ENCODE results near the gene VEZT. TPM values are rescaled to one million over a fixed set of nuclear protein-coding genes. Genes with fewer than 3 reads are reported as not detected.

VEZT gene
- polyA plus RNA-seq, 1 donor from 2014 or later: 219 TPM

DNA sequence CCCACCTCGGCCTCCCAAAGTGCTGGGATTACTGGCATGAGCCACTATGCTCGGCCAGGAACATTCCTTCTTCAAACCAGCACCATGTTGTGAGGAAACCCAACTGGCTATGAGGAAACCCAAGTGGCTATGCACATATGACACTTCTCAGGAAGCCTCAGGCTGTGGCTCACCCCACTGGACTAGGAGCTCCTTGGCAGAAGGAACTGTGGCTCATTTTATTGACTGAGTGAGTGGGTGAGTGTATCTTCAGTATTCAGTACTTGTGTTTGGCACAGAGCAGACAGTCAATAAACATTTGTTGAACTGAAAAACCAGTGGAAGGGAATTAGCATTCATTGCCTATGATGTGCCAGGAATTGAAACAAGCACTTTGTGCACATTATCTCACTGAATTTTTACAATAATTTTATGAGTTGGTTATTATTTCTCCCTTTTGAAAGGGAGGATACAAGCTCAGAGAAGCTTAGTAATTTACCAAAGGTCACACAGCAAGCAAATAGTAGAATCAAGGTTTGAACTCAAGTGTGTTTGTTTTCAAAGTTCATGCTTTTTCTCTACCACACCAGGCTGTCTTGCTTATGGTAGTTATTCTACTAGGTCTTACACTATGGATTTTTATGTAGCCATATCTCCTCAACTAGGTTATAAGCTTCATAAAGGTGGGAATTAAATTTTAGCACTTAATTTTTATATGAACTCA, 121.6 kb downstream of the VEZT start:
- no peak overlapping the region for H2AFZ ChIP-seq (ENCODE audit: low read depth, low read length)
- no peaks in the 10 kb centered on the region for H3K9me3 ChIP-seq (ENCODE audit: low read length)
- no peaks in the 10 kb centered on the region for H3K36me3 ChIP-seq (ENCODE audit: insufficient read depth, low read length)
- no peak overlapping the region for H3K4me3 ChIP-seq (ENCODE audit: low read length)
- no peak overlapping the region for H3K9ac ChIP-seq (ENCODE audit: low read length)
- no peaks in the 10 kb centered on the region for H3K79me2 ChIP-seq (replicated peaks; ENCODE audit: insufficient read depth, low read length)
- H3K27me3 ChIP-seq (ENCODE audit: insufficient read depth, low read depth, low read length): no peaks in the 10 kb centered on the region
- H3K9me2 ChIP-seq (ENCODE audit: insufficient read depth, low read length): no peaks in the 10 kb centered on the region
- no peak overlapping the region for H3K27ac ChIP-seq (ENCODE audit: low read length)
- no peaks in the 10 kb centered on the region for H4K20me1 ChIP-seq (ENCODE audit: insufficient read depth)
- no peak for TF ChIP-seq SMC3 (conservative IDR thresholded peaks at IDR 0.05; ENCODE audit: poor library complexity)
- no peak for TF ChIP-seq MXI1 (conservative IDR thresholded peaks at IDR 0.05; ENCODE audit: poor library complexity, severe bottlenecking)
- no peak for TF ChIP-seq EZH2 (IDR thresholded peaks at IDR 0.05; ENCODE audit: borderline replicate concordance, insufficient read depth, low read length, poor library complexity, severe bottlenecking)
- TF ChIP-seq RAD21 (conservative IDR thresholded peaks at IDR 0.05): no peak
- TF ChIP-seq, protein P1, sequence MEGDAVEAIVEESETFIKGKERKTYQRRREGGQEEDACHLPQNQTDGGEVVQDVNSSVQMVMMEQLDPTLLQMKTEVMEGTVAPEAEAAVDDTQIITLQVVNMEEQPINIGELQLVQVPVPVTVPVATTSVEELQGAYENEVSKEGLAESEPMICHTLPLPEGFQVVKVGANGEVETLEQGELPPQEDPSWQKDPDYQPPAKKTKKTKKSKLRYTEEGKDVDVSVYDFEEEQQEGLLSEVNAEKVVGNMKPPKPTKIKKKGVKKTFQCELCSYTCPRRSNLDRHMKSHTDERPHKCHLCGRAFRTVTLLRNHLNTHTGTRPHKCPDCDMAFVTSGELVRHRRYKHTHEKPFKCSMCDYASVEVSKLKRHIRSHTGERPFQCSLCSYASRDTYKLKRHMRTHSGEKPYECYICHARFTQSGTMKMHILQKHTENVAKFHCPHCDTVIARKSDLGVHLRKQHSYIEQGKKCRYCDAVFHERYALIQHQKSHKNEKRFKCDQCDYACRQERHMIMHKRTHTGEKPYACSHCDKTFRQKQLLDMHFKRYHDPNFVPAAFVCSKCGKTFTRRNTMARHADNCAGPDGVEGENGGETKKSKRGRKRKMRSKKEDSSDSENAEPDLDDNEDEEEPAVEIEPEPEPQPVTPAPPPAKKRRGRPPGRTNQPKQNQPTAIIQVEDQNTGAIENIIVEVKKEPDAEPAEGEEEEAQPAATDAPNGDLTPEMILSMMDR (IDR thresholded peaks at IDR 0.05; ENCODE audit: poor library complexity, severe bottlenecking): no peak
- TF ChIP-seq TAF1 (IDR thresholded peaks at IDR 0.05; ENCODE audit: low read depth): no peak
- no peak for TF ChIP-seq POLR2AphosphoS5 (IDR thresholded peaks at IDR 0.05)
- TF ChIP-seq, protein P2, sequence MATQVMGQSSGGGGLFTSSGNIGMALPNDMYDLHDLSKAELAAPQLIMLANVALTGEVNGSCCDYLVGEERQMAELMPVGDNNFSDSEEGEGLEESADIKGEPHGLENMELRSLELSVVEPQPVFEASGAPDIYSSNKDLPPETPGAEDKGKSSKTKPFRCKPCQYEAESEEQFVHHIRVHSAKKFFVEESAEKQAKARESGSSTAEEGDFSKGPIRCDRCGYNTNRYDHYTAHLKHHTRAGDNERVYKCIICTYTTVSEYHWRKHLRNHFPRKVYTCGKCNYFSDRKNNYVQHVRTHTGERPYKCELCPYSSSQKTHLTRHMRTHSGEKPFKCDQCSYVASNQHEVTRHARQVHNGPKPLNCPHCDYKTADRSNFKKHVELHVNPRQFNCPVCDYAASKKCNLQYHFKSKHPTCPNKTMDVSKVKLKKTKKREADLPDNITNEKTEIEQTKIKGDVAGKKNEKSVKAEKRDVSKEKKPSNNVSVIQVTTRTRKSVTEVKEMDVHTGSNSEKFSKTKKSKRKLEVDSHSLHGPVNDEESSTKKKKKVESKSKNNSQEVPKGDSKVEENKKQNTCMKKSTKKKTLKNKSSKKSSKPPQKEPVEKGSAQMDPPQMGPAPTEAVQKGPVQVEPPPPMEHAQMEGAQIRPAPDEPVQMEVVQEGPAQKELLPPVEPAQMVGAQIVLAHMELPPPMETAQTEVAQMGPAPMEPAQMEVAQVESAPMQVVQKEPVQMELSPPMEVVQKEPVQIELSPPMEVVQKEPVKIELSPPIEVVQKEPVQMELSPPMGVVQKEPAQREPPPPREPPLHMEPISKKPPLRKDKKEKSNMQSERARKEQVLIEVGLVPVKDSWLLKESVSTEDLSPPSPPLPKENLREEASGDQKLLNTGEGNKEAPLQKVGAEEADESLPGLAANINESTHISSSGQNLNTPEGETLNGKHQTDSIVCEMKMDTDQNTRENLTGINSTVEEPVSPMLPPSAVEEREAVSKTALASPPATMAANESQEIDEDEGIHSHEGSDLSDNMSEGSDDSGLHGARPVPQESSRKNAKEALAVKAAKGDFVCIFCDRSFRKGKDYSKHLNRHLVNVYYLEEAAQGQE (IDR thresholded peaks at IDR 0.05; ENCODE audit: borderline replicate concordance): no peak
- H3K4me2 ChIP-seq (ENCODE audit: low read length): no peak overlapping the region
- H3F3A ChIP-seq (ENCODE audit: insufficient read depth, low read length, poor library complexity, severe bottlenecking): no peaks in the 10 kb centered on the region

DNA sequence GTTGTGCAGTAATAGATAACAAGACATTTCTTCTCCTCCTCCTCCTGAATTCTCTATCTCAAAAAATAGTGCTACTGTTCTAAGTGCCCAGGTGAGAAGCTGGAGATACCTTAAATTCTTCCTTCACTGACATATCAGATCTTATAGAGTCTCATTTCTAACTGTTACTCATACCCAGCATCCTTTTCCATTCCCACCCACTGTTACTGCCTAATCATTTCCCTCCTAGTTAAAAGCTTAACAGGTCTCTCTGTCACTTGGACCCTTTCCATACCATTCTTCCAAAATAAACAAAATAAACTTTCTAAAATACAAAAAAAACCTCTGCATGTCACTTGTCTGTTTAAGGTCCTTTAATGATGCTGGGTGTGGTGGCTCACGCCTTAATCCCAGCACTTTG, 124.4 kb downstream of the VEZT start:
- no peak overlapping the region for H3K4me3 ChIP-seq (ENCODE audit: low read length)
- TF ChIP-seq SMC3 (conservative IDR thresholded peaks at IDR 0.05; ENCODE audit: poor library complexity) (no peak), EP300 (conservative IDR thresholded peaks at IDR 0.05; ENCODE audit: poor library complexity, severe bottlenecking) (no peak), POLR2AphosphoS5 (IDR thresholded peaks at IDR 0.05) (no peak)
- TF ChIP-seq, protein P2 (IDR thresholded peaks at IDR 0.05; ENCODE audit: borderline replicate concordance): no peak
- TF ChIP-seq, protein P1 (IDR thresholded peaks at IDR 0.05; ENCODE audit: poor library complexity, severe bottlenecking): no peak
- no peaks in the 10 kb centered on the region for H3K9me2 ChIP-seq (ENCODE audit: insufficient read depth, low read length)
- H3K4me2 ChIP-seq (ENCODE audit: low read length): no peak overlapping the region
- no peaks in the 10 kb centered on the region for H4K20me1 ChIP-seq (ENCODE audit: insufficient read depth)
- no peak overlapping the region for H3K27ac ChIP-seq (ENCODE audit: low read length)
- no peak overlapping the region for H2AFZ ChIP-seq (ENCODE audit: low read depth, low read length)
- no peaks in the 10 kb centered on the region for H3K79me2 ChIP-seq (replicated peaks; ENCODE audit: insufficient read depth, low read length)
- no peak overlapping the region for H3K9ac ChIP-seq (ENCODE audit: low read length)
- no peaks in the 10 kb centered on the region for H3K36me3 ChIP-seq (ENCODE audit: insufficient read depth, low read length)
- no peaks in the 10 kb centered on the region for H3F3A ChIP-seq (ENCODE audit: insufficient read depth, low read length, poor library complexity, severe bottlenecking)
- no peaks in the 10 kb centered on the region for H3K27me3 ChIP-seq (ENCODE audit: insufficient read depth, low read depth, low read length)
- H3K9me3 ChIP-seq (ENCODE audit: low read length): no peaks in the 10 kb centered on the region
